KOPT-K1 (cell line): Measurements from ENCODE around the gene DPP3.
"Not testable (repeated sequence)": the region's sequence is repeated elsewhere in the genome, so short reads cannot be mapped to it uniquely, and the experiment has no call there.

Experiments used
- H3K27ac ChIP-seq: fragments of 200-600 bp; sonication (generic); 2 replicates; pipeline ENCODE4 v1.5.1; 2016; ENCODE audit warnings: antibody characterized with exemption, mild to moderate bottlenecking, low read depth, low read length; ENCODE audit not compliant: poor library complexity, severe bottlenecking
- H3K36me3 ChIP-seq: fragments of 200-600 bp; sonication (generic); 2 replicates; pipeline ENCODE4 v1.5.1; 2017; ENCODE audit warnings: antibody characterized with exemption, mild to moderate bottlenecking, low read length, moderate library complexity; ENCODE audit not compliant: insufficient read depth
- H3K9me3 ChIP-seq: fragments of 200-600 bp; sonication (generic); 2 replicates; pipeline ENCODE4 v1.5.1; 2017; ENCODE audit warnings: antibody characterized with exemption, low read length, mild to moderate bottlenecking; ENCODE audit not compliant: insufficient read depth, poor library complexity, severe bottlenecking

Gene DPP3

GRCh38 chr11:66529655-66530054 lies 49.4 kb downstream of the DPP3 start:
- no peaks in the 10 kb centered on the region for H3K9me3 ChIP-seq
- H3K36me3 ChIP-seq: no peaks in the 10 kb centered on the region
- H3K27ac ChIP-seq: no peak overlapping the region

- Histone ChIP-seq H3K36me3 (peaks cover 1% of the 10 kb centered on the region; the same call in 1 of the 2 replicates), H3K9me3 (no peaks in the 10 kb centered on the region), H3K27ac (no peak overlapping the region)
These were observed 50.9 kb downstream of the DPP3 start for GRCh38 chr11:66530927-66531709.

- no peak overlapping the region for H3K27ac ChIP-seq
- peaks cover 8% of the 10 kb centered on the region; the same call in 1 of the 2 replicates for H3K36me3 ChIP-seq
- H3K9me3 ChIP-seq: no peaks in the 10 kb centered on the region
These were observed 51.6 kb downstream of the DPP3 start for GRCh38 chr11:66531841-66532240.

GRCh38 chr11:66532784-66533183 lies 52.5 kb downstream of the DPP3 start:
- Histone ChIP-seq H3K9me3 (no peaks in the 10 kb centered on the region), H3K36me3 (peaks cover 14% of the 10 kb centered on the region; the same call in 1 of the 2 replicates)

GRCh38 chr11:66539170-66539869 lies 59.1 kb downstream of the DPP3 start:
- no peak overlapping the region for H3K27ac ChIP-seq
- H3K9me3 ChIP-seq: no peaks in the 10 kb centered on the region
- peaks cover 55% of the 10 kb centered on the region for H3K36me3 ChIP-seq

More at GRCh38 chr11:66532784-66533183, 52.5 kb downstream of the DPP3 start:
- H3K27ac ChIP-seq: no peak overlapping the region

- peaks cover 55% of the 10 kb centered on the region for H3K36me3 ChIP-seq
These were observed 59.6 kb downstream of the DPP3 start for GRCh38 chr11:66539870-66540213.

GRCh38 chr11:66540598-66540997 lies 60.4 kb downstream of the DPP3 start:
- peaks cover 55% of the 10 kb centered on the region for H3K36me3 ChIP-seq
- not testable (repeated sequence) for H3K9me3 ChIP-seq, H3K27ac ChIP-seq

More at GRCh38 chr11:66539870-66540213, 59.6 kb downstream of the DPP3 start:
- Histone ChIP-seq H3K9me3 (no peaks in the 10 kb centered on the region), H3K27ac (no peak overlapping the region)

- Histone ChIP-seq H3K36me3 (peaks cover 47% of the 10 kb centered on the region), H3K9me3 (no peaks in the 10 kb centered on the region), H3K27ac (no peak overlapping the region)
These were observed 61.7 kb downstream of the DPP3 start for GRCh38 chr11:66541892-66542291.

GRCh38 chr11:66542362-66542761 lies 62.1 kb downstream of the DPP3 start:
- H3K36me3 ChIP-seq: peaks cover 42% of the 10 kb centered on the region
- no peaks in the 10 kb centered on the region for H3K9me3 ChIP-seq
- H3K27ac ChIP-seq: no peak overlapping the region

GRCh38 chr11:66543263-66544107 lies 63.3 kb downstream of the DPP3 start:
- Histone ChIP-seq H3K27ac (peak overlapping the region; percentile 75), H3K36me3 (peaks cover 40% of the 10 kb centered on the region), H3K9me3 (no peaks in the 10 kb centered on the region)

- Histone ChIP-seq H3K27ac (peak overlapping the region; percentile 75), H3K36me3 (peaks cover 26% of the 10 kb centered on the region; the same call in 1 of the 2 replicates)
- H3K9me3 ChIP-seq: not testable (repeated sequence)
These were observed 64.7 kb downstream of the DPP3 start for GRCh38 chr11:66544952-66545351.

- Histone ChIP-seq H3K9me3 (no peaks in the 10 kb centered on the region), H3K27ac (peak within 1 kb of the TSS; percentile 75)
These were observed 65.6 kb downstream of the DPP3 start, which contains the start of gene ZDHHC24 for GRCh38 chr11:66545701-66546367. ZDHHC24 (minus strand) TSS chr11:66546048; CDS start chr11:66546003, 45 bp downstream.

GRCh38 chr11:66546368-66546965 lies 66.2 kb downstream of the DPP3 start, which contains the start of gene ACTN3:
ACTN3 (plus strand) TSS chr11:66546903; CDS start chr11:66546938, 35 bp downstream.
- H3K36me3 ChIP-seq: peaks cover 17% of the 10 kb centered on the region; the same call in 1 of the 2 replicates
- no peaks in the 10 kb centered on the region for H3K9me3 ChIP-seq
- peak within 1 kb of the TSS; percentile 75 for H3K27ac ChIP-seq

More at GRCh38 chr11:66545701-66546367, 65.6 kb downstream of the DPP3 start, which contains the start of gene ZDHHC24:
- peaks cover 21% of the 10 kb centered on the region; the same call in 1 of the 2 replicates for H3K36me3 ChIP-seq
